H1 (cell line): Measurements from ENCODE around the gene FXYD3.

Experiments used
- CTCF ChIP-seq, 3 experiments: IDR thresholded peaks; 1 replicate in 2 of 3; 2 replicates in 1 of 3; pipeline versions ENCODE4 v1.5.1 to v1.6.1; 2011; ENCODE audit warnings: low read length in 3 of 3, mild to moderate bottlenecking in 3 of 3, inconsistent platforms in 2 of 3, low read depth in 1 of 3, moderate library complexity in 1 of 3; ENCODE audit not compliant: insufficient read depth in 1 of 3; ENCODE audit errors: control extremely low read depth in 1 of 3
- EZH2 ChIP-seq: fragments of 200-600 bp; sonication (generic); IDR thresholded peaks from 2 replicates; pipeline ENCODE4 v1.7.1; 2012; ENCODE audit warnings: low read depth, mild to moderate bottlenecking, moderate library complexity, low read length, inconsistent platforms; ENCODE audit not compliant: severe bottlenecking
- POLR2A ChIP-seq, 2 experiments: IDR thresholded peaks; 1 replicate in 1 of 2; 2 replicates in 1 of 2; pipeline ENCODE4 v1.6.1; 2011; ENCODE audit warnings: low read depth in 2 of 2, low read length in 2 of 2, mild to moderate bottlenecking in 2 of 2; ENCODE audit errors: control extremely low read depth in 1 of 2
- POLR2AphosphoS5 ChIP-seq: IDR thresholded peaks from 2 replicates; pipeline ENCODE4 v1.6.1; 2011; ENCODE audit warnings: low read depth, low read length
- SP1 ChIP-seq: IDR thresholded peaks from 2 replicates; pipeline ENCODE4 v1.6.1; 2011; ENCODE audit warnings: low read depth, low read length
- SP2 ChIP-seq: IDR thresholded peaks from 2 replicates; pipeline ENCODE4 v1.6.1; 2012; ENCODE audit warnings: mild to moderate bottlenecking, low read length, inconsistent platforms

- TF ChIP-seq POLR2AphosphoS5: no peak
- no peak for TF ChIP-seq EZH2
- no peak for TF ChIP-seq CTCF (IDR thresholded peaks at IDR 0.05; ENCODE audit: control extremely low read depth in 1 of 3, insufficient read depth in 1 of 3, low read depth in 1 of 3, low read length in 3 of 3)
- no peak for TF ChIP-seq POLR2A (IDR thresholded peaks at IDR 0.05; ENCODE audit: control extremely low read depth in 1 of 2, low read depth in 2 of 2, low read length in 2 of 2)
- TF ChIP-seq SP2: no peak
- TF ChIP-seq SP1: no peak
Measured at GRCh38 chr19:35085947-35086346, 29.7 kb upstream of the FXYD3 start.
